Hematopoietic multipotent progenitor cell treated with erythropoietin and hydrocortisone succinate and interleukin-3 and kit ligand, for 17 days (in vitro differentiated cells): ENCODE measurements around the gene ISM1.

Experiments used
- DNase-seq: peaks from one replicate; pipeline ENCODE4 v3.0.0-alpha.2; 2015; ENCODE audit warnings: low spot score

Gene ISM1

DNA sequence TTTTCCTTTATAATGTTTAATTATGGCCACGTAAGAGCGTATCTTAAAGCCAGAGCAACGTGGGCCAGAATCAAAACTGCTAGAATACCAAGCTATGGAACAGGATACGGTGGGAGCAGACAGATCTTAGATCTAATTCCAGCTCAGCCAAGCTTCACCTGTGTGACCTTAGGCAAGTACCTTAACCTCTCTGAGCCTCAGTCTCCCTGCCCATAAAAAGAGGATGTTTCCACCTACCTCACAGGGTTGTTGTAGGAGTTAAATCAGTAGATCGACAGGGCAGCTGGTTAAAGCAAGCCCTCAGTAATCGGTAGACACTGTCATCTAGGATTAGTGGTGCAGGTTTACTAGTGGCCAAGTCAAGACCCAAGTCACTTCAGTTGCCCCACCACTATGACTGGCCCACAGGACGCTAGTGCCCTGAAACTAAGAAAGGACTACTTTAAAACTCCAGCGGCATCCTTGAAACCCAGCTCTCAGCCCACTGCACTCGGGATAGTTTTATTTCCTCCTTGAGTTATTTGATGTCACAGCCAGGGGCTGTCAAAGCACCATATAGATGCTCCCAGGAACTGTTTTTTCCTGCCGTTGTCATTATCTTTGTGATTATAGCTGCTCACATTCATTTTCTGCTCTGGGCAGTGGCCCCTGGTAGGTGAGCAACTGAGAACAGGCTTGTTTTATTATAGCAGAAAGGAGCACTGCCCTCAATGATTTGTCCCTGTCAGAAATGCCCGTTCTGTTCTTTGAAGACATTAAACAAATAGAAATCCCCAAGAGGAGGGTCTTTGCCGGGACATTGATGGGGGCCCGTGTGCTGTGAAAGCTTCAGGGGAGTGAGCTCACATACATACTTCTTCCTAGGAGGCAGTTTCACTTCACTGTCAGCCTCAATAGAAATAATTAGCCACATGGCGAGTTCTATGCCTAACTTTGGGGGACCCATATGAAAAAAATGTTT lies 63.1 kb downstream of the ISM1 start:
- DNase-seq, result no peak

DNA sequence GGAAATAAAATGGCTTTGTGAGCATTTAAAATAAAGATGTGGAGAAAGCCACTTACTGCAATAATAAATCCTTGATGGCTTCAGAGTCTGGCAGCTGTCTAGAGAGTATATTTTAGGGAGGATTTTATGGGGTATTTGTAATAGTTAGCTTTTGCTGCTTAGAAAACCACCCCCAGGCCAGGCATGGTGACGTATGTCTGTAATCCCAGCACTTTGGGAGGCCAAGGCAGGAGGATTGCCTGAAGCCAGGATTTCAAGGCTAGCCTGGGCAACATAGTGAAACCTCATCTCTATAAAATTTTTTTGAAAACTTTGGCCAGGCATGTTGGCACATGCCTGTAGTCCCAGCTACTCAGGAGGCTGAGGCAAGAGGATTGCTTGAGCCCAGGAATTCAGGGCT lies 63.8 kb downstream of the ISM1 start:
- DNase-seq, result no peak

- DNase-seq, result no peak
Measured at GRCh38 chr20:13285408-13285807, 64.3 kb downstream of the ISM1 start.

DNA sequence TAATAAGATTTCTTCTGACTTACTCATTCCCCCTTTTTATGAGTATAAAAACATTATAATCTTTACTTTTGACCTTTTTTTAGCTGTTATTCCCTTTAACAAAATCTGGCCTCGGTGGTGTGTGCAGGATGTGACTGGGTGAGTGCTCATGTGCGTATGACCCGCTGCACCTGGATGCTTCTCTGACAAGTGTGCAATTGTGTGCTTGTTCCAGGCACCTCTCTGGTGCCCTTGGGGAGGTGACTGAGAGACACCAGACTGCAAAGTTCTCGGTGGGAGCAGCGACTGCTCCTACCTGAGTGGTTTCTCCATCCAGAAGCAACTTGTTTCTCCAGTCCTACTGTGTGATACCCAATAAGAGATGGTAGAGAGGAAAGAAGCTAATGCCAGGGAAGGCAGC lies 65.0 kb downstream of the ISM1 start:
- no peak for DNase-seq

DNA sequence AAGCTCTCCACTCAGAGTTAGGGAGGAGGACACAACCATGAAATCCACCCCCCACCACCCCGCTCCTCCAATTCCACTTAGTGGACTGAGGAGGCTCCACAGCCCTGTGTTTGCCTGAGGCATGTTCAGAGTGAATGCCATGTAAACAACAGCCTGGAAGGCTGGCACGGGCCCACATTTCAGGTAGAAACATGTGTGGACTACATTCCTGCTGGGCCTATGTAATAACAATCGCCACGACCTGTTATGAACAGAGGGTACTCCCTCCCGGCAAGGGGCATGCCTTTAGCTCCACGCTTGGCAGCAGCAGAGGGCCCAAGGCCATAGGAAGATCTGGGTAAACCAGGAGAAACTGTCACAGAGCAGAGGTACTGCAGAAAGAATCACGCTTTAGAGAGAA lies 65.5 kb downstream of the ISM1 start:
- no peak for DNase-seq

DNA sequence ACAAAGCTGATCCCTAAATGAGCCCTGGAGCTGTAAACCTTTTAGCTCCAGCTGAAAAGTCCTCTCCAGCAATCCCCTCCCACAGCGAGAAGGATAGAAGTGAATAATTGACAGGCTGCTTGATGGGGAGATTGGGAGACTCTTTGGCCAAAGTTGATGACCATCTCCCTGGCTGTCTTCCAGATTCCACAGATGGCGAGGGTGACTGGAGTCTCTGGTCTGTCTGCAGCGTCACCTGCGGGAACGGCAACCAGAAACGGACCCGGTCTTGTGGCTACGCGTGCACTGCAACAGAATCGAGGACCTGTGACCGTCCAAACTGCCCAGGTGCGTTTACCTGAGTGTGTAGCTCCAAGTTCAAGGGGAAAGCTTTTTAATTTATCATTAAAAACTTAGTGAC lies 67.3 kb downstream of the ISM1 start:
- DNase-seq, result no peak

DNA sequence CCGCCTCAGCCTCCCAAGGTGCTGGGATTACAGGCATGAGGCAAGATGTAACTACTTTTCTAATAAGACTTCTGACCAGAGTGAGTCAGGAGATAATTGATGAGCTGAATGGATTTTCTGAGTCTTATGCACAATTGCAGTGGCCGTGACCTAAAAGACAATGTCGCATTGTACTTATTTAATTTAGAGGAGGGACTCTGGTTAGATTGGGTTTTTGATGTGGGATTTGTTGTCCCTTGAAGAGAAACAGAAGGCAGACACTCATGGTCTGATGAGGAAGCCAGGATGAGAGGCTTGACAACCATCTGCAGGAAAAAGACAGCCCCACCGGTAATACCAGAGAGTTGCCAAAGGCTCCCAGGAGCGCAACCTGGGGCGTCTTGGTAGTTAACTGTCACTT lies 68.0 kb downstream of the ISM1 start:
- no peak for DNase-seq

DNA sequence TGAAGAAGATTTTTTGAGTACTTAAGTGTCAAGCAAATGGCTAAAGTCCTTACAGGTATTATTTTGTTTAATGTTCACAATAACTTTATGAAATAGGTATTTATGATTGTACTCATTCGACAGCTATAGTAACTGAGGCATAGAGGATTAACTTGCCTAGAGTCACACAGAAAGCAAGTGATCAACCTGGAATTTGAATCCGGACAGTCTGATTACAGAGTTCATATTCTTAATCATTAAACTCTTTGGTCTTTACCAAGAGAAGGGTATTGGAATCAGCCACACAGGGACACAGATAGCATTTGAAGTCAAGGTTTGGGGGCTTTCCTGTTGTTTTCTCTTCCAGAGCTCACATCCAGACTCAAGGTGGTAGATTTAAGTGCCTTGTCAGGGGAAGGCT lies 69.7 kb downstream of the ISM1 start:
- DNase-seq, result no peak

GRCh38 chr20:13291157-13291556 lies 70.1 kb downstream of the ISM1 start:
- DNase-seq, result no peak

GRCh38 chr20:13292201-13292885 lies 71.3 kb downstream of the ISM1 start:
- DNase-seq, result no peak

GRCh38 chr20:13294522-13294921 lies 73.4 kb downstream of the ISM1 start:
- DNase-seq, result no peak

- no peak for DNase-seq
Measured at GRCh38 chr20:13295637-13296036, 74.6 kb downstream of the ISM1 start.

DNA sequence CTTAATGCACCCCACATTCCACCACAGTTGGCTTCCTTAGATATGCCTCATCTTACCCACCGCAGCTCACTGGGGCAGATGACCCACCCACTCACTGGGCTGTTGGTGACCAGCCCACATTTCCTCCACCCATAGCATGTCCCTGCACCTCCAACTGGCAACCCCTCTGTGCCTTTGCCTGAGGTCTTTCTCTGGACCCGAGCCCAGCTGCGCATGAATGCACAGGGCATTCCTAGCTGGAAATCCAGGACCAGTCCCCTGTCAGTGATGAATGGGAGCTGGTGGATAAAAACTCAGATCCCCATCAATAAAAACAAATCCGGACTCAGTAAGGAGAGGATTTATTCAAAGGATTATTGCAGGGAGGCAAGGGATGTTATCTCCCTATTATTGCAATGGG lies 75.0 kb downstream of the ISM1 start:
- no peak for DNase-seq

- no peak for DNase-seq
Measured at GRCh38 chr20:13297147-13297899, 76.2 kb downstream of the ISM1 start.

GRCh38 chr20:13298692-13299373 lies 77.8 kb downstream of the ISM1 start:
- no peak for DNase-seq

DNA sequence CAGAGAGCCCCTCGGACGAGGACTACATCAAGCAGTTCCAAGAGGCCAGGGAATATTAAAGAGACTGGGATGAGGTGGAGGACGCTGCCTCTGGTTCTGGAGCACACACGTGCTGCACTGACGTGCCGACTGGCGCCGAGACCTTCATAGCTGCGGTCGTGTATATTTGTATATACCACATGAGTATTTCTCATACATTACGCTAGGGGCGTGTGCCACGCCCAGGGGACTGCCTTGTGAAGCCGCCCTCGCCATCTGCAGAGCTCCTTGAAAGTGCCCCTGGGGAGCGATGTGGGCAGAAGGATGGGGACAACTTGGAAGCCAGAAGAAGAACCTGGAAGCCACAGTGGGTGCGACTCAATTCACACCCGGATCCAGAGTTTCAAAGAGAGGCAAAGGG lies 78.3 kb downstream of the ISM1 start:
- no peak for DNase-seq

DNA sequence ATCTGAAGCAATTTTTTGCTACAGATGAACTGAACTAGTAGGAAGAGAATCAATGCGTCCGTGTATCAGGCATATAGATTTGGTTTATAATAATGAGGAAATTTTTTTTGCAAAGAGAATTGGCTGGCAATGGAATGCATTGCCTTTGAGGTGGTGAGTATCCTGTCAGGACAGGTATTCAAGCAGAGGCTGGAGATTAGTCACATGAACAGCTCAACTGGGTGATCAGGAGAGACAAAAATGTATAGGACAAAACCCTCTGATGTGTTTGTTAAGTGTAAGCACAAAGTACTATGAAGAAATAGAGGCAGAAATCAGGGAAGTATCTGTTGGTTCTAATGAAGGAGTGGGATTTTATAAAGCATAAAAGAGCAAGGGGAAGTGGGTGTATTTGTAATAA lies 80.5 kb downstream of the ISM1 start:
- DNase-seq, result no peak

DNA sequence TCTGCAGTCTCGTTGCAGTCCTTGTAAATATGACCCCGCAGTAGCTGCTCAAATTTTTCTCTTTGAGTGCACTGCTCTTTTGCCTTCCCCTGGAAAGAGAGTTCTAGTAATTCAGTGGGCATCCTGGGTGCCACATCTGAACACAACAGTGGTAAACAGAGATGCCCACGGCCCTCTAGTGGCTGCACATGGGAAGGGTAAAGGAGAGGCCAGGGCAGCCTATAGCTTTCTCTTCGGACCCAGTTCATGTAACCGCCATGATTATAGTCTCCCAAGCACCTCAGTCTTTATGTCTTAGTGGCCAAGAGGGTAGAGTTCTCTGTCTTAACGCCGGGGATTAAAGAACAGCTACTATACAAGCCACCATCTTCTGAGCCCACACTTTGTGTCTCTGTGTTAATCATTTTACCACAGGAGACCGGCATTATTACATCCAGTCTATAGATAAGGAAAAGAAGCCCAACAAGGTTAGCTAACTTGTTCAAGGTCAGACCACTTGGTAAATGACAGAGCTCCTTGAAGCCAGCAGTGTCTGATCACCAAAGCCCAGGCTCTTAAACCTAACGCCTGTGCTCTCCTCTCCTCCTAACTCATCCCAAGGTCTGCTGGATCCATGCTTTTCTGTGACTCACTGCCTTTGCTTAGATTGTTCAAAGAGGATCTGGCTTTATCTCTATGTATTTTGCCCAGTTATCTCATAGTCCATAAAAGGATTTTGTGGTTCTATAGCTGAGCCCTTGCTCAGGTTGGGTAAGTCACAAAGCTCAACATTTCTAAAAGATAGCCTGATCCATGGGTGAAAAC lies 81.8 kb downstream of the ISM1 start:
- no peak for DNase-seq

- DNase-seq, result no peak
Measured at GRCh38 chr20:13305284-13305683, 84.2 kb downstream of the ISM1 start.

DNA sequence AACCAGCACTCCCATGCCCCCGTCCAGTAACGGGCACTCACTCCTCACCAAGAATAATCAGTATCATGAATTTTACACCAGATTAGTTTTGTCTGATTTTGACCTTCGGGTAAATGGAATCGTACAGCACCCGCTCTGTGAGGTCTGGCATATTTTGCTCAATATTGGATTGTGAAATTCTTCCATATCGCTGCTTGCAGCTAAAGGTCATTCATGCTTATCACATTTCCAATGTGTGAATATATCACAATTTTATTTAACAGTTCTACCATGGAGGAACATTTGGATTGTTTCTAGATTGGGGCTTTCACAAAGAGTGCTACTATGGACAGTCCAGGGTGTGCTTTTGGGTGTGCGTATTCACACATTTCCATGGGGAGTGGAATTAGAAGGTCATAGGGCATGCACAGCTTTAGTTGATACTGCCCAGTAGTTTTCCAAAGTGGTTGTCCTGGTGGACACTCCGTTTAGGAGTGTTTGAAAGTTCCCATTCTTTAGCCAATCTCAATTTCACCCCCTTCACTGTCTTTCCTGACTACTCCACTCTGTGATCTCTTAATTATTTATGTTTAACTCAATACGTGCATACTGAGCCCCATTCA lies 86.6 kb downstream of the ISM1 start:
- no peak for DNase-seq

GRCh38 chr20:13312300-13312699 lies 91.2 kb downstream of the ISM1 start:
- DNase-seq, result no peak
